GM19351 (cell line): ENCODE results near the gene ZPR1.
"Not testable (repeated sequence)": the region's sequence is repeated elsewhere in the genome, so short reads cannot be mapped to it uniquely, and the experiment has no call there.

Experiments
- ATAC-seq: cut with Tn5 transposase; IDR thresholded peaks from one replicate; pipeline ENCODE4 v1.9.1; 2021; ENCODE audit warnings: mild to moderate bottlenecking, moderate library complexity; ENCODE audit not compliant: unreplicated experiment

Gene ZPR1

DNA sequence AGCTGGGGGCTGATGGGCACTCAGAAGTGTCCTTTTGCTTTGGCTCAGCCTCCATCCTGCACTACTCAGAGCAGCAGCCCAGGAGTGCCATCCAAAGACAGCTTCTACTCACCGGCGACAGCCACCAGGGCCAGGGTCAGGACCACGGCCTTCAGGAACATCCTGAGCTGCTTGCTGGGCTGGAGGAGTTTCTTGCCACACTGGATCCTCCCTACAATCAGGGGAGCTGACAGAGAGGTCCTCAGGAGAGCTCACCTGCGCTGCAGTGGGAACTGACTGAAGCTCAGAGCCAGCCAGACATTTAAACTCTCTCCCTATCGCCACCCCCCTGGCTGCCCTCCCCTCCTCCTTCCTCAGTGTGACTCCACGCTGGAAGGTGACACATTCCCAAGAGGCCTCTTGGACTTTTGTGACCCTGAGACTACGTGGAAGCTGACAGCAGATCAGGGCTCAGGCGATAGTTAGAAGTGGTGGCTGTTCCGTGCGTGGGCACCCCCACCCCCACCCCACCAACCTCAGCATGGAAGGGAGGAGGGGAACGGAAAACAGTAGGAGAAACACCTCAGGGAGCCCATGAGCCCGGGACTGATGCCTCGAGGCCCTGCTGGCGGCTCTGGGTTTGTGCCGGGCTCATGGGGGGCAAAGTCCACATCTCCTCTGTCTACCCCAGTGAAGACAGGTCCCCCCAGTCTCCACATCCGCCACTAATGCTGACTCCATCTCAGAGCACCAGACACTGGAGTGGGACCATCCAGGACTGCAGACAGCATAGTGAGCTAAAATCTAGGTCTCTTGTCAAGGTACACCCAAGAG, 35.4 kb upstream of the ZPR1 start, which contains the start of gene APOA4:
TSS of gene APOA4 (minus strand) at position 274 of the 813 bp plus-strand sequence. CDS start at position 161, 113 bp downstream.
- no peak for ATAC-seq

GRCh38 chr11:116822575-116822974, 34.8 kb upstream of the ZPR1 start:
- ATAC-seq, result no peak

GRCh38 chr11:116821050-116821918, 33.5 kb upstream of the ZPR1 start:
- no peak for ATAC-seq

- no peak for ATAC-seq
These were observed 31.2 kb upstream of the ZPR1 start for GRCh38 chr11:116819049-116819448.

DNA sequence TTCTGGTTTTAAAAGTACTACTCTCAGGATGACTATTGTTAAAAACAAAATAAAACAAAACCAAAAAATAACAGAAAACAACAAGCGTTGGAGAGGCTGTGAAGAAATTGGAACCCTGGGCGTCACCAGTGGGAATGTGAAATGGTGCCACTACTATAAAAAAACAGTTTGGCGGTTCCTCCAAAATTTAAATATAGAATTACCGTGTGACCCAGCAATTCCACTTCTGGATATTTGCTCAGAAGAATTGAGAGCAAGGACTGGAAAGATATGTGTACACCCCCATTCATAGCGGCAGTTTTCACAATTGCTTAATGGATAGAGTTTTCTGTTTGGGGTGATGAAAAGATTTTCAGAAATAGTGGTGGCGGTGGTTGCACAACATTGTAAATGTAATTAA, 26.7 kb upstream of the ZPR1 start:
- ATAC-seq, result no peak

DNA sequence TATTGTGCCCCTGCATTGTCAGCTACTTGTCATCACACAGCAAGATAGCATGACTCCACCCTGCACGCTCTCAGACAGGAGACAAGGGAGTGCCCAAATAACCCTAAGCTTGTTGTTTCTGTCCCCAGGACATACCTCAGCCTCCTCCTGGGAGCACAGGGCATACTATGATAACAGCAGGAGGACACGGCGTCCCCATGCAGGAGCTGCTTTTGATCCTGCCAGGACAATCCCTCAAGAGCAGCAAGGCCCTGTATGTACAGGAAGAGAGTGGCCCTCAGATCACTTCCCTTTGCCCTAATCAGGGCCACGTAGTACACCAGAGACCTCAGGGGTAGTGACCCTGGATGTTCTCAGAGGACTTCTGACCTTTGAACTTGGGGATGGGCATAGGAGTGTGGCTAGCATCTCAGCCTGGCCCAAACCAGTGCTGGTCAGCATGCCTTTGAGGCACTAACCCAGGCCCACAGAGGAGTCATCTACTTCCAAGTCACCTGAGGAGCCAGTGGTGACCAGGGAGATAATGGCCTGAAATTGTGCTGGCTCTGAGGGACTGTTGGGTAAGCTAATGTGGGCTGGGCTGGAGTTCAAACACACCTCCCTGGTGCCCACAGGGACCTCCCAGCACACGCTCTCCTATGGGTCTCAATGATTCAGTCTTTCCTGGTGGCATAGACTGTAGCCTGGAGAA, 26.1 kb upstream of the ZPR1 start:
- no peak for ATAC-seq

DNA sequence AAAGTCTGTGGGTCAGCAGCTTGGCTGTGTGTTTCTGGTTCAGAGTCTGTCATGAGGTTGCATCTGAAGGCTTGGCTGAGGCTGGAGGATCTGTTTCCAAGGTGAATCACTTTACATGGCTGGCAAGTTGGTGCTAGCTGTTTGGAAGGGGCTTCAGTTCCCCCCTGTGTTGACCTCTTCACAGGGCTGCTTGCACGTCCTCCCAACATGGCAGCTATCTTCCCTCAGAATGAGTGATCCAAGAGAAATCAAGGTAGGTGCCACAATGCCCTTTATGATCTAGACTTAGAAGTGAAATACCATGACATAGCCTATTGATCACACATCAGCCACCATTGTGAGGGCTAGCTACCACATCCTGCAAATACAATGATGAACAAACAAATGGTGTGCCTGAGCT, 25.3 kb upstream of the ZPR1 start:
- no peak for ATAC-seq

DNA sequence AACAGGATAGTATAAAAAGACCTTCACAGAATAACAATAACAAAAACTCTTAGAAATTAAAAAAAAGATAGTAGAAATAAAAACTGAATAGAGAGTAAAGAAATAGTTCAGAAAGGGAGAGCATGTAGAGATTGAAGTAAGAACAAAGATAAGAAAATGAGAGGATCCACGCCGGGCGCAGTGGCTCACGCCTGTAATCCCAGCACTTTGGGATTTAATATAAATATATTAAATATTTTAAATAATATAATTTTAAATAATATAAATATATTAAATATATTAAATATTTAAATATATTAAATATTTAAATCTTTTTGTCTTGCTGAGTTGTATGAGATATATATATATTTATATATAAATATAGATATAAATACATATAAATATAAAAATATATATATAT, 24.3 kb upstream of the ZPR1 start:
- no peak for ATAC-seq

DNA sequence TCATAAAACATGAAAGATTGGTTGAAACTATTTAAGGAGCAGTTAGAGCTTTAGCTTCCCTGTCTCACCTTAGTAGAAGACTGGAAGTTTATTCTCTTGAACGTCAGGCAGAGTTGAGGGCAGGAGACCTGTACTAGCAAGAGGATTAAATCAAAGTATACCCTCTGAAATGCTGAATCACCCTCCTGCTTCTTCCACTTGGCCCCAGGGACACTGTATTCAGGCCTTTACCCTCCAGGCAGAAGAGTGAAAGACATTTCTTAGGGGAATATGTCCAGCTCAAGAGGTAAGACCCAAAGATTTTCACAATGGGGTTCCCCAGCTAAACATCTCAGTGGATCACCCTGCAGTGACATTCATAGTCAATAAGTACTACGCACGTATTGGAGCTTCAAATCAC, 23.4 kb upstream of the ZPR1 start:
- no peak for ATAC-seq

GRCh38 chr11:116808262-116809175, 20.7 kb upstream of the ZPR1 start:
- no peak for ATAC-seq

- no peak for ATAC-seq
These were observed 19.9 kb upstream of the ZPR1 start for GRCh38 chr11:116807601-116808261.

- ATAC-seq, result no peak
These were observed 16.2 kb upstream of the ZPR1 start for GRCh38 chr11:116804001-116804400.

DNA sequence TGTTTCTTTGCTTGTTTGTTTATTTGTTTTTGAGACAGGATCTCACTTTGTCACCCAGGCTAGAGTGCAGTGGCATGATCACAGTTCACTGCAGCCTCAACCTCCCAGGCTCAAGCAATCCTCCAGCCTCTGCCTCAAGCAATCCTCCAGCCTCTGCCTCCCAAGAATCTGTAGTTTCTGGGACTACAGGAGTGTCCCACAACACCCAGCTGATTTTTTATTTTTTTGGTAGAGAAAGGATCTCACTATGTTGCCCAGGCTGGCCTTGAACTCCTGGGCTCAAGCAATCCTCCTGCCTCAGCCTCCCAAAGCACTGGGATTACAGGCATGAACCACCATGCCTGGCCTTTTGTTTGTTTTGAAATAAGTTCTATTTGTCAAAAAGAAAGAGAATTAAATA, 13.8 kb upstream of the ZPR1 start:
- ATAC-seq, result not testable (repeated sequence)

DNA sequence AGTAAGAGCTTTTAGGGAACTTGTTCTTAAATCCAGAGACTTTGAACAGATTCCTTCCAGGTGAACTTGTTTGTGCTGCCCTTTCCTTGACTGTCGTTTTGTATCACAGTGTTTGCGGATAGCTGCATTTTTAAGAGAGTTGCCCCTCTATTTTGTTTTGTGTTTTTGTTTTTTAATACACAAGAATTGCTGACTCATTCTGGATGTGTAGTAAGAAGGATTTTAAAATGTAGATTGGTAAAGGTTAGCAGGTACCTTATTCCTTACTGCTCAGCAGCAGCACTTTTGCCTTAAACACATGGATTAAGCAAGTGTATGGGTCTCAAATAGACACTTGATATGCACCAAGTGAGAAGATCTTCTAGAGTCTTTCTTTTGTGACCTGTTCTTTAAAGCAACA, 12.8 kb upstream of the ZPR1 start:
- no peak for ATAC-seq

- ATAC-seq, result no peak
These were observed 10.5 kb upstream of the ZPR1 start for GRCh38 chr11:116798368-116798767.

GRCh38 chr11:116797816-116798215, 10.0 kb upstream of the ZPR1 start:
- ATAC-seq, result no peak

GRCh38 chr11:116796548-116796947, 8.7 kb upstream of the ZPR1 start:
- ATAC-seq, result no peak

GRCh38 chr11:116794851-116795250, 7.0 kb upstream of the ZPR1 start:
- ATAC-seq, result no peak

- ATAC-seq, result no peak
These were observed 5.9 kb upstream of the ZPR1 start for GRCh38 chr11:116793772-116794097.
